PC-9 (cell line): ENCODE measurements around the gene RALGAPA2. TPM values are rescaled to one million over a fixed set of nuclear protein-coding genes. Genes with fewer than 3 reads are reported as not detected.

Experiments used
- BruUV-seq: library from RNA; stranded (reverse); fragments of 400-500 nt; replicated peaks from 2 replicates; lab custom pipeline; 2021; lab: Mats Ljungman, UMichigan
- CTCF ChIA-PET: fragments of 300-600 bp; sonication (Branson Sonifier 250); formaldehyde crosslinking; loops from one replicate; lab custom pipeline; 2022; ENCODE audit warnings: antibody characterized with exemption; lab: Charles Lee
- POLR2A ChIA-PET: fragments of 300-600 bp; sonication (Branson Sonifier 250); formaldehyde crosslinking; loops from one replicate; lab custom pipeline; 2022; ENCODE audit warnings: antibody characterized with exemption; ENCODE audit not compliant: unreplicated experiment; lab: Charles Lee
- DNase-seq, 2 experiments: peaks; one replicate each; pipeline versions ENCODE4 v3.0.0 to v3.0.0-alpha.2; 2015 to 2022; ENCODE audit warnings: mixed read lengths in 1 of 2
- H2AFZ ChIP-seq: fragments of 200-600 bp; sonication (generic); 2 replicates; pipeline ENCODE4 v1.8.1; 2017; ENCODE audit warnings: antibody characterized with exemption
- H3F3A ChIP-seq: fragments of 200-600 bp; sonication (generic); 2 replicates; pipeline ENCODE4 v1.8.1; 2017; ENCODE audit warnings: antibody characterized with exemption, mild to moderate bottlenecking, low read depth; ENCODE audit not compliant: insufficient read depth
- H3K27ac ChIP-seq: fragments of 200-600 bp; sonication (generic); 2 replicates; pipeline ENCODE4 v1.6.1; 2016; ENCODE audit warnings: mixed run types
- H3K27me3 ChIP-seq: fragments of 200-600 bp; sonication (generic); 2 replicates; pipeline ENCODE4 v1.6.1; 2016; ENCODE audit warnings: low read depth, mixed run types; ENCODE audit not compliant: insufficient read depth
- H3K36me3 ChIP-seq: fragments of 200-600 bp; sonication (generic); 2 replicates; pipeline ENCODE4 v1.6.1; 2016; ENCODE audit warnings: low read depth, mixed run types
- H3K4me1 ChIP-seq: fragments of 200-600 bp; sonication (generic); replicated peaks from 2 replicates; pipeline ENCODE4 v1.6.1; 2016; ENCODE audit warnings: mixed run types; ENCODE audit not compliant: insufficient read depth
- H3K4me2 ChIP-seq: fragments of 200-600 bp; sonication (generic); 2 replicates; pipeline ENCODE4 v1.6.1; 2017; ENCODE audit warnings: mixed run types
- H3K4me3 ChIP-seq: fragments of 200-600 bp; sonication (generic); 2 replicates; pipeline ENCODE4 v1.6.1; 2016; ENCODE audit warnings: mixed run types
- H3K79me2 ChIP-seq: fragments of 200-600 bp; sonication (generic); 2 replicates; pipeline ENCODE4 v1.6.1; 2017; ENCODE audit warnings: low read depth, mixed run types
- H3K9me2 ChIP-seq: fragments of 200-600 bp; sonication (generic); 2 replicates; pipeline ENCODE4 v1.8.1; 2017; ENCODE audit warnings: mild to moderate bottlenecking; ENCODE audit not compliant: insufficient read depth
- H3K9me3 ChIP-seq: fragments of 200-600 bp; sonication (generic); 2 replicates; pipeline ENCODE4 v1.8.1; 2016; ENCODE audit warnings: low read depth; ENCODE audit not compliant: insufficient read depth
- H4K20me1 ChIP-seq: fragments of 200-600 bp; sonication (generic); 2 replicates; pipeline ENCODE4 v1.8.1; 2017; ENCODE audit not compliant: insufficient read depth
- EZH2 ChIP-seq: fragments of 200-600 bp; sonication (generic); IDR thresholded peaks from 2 replicates; pipeline ENCODE4 v1.8.0; 2017; ENCODE audit warnings: antibody characterized with exemption, low read depth
- intact Hi-C: fragments of 100-400 bp; cut with micrococcal nuclease; formaldehyde crosslinking; loops from one replicate; pipeline ENCODE4 v1.10.0; 2022; ENCODE audit not compliant: unreplicated experiment
- total RNA-seq: library from RNA; stranded (reverse); gene quantifications from 2 replicates; pipeline ENCODE4 v1.2.3, GENCODE V29; 2021
- TF ChIP-seq, protein P1 (sequence below): fragments of 200-600 bp; sonication (generic); conservative IDR thresholded peaks from 2 replicates; pipeline ENCODE4 v1.6.1; 2017; ENCODE audit warnings: mixed run types, antibody characterized with exemption, mild to moderate bottlenecking, moderate library complexity

Gene RALGAPA2
- total RNA-seq, 1 experiment from 2014 or later = 28.7 TPM

DNA sequence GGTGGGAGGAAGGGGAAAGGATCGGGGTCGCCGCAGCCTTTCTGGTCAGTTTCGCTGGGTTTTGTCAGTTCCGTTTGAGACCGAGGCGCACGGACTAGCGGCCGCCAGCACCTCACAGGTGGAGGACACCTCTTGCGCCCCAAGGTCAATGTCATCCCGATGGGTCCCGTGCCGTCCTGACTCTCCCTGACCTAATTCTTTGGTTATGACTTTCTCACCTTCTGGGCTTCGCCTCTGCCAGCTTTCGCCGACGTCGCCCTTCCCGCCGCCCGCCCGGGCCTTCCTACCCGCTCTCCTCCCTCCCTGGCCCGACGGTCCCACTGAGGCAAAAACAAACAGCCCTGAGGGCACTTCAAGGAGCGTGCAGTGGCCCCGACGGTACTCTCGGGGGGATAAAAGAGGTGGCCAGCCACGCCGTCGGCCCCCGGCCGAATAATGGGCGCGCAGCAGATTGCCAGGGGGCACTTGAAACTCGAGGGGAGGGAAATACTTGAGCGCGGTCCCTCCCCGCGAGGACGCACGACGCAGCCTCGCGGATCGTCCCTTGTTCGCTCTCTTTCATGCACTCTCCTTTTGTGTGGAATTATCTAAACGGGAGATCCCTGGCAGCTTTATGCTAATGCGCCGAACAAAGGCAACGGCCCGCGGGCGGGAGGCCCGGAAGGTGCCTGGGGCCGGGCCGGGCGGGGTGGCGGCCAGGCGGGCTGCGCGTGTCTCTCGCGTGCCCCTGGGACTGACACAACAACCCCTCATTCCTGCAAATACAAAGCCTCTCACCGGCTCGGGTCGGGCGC is 348.4 kb downstream of the RALGAPA2 start:
- Histone ChIP-seq H3K27ac (no peak overlapping the region), H3K4me3 (no peak overlapping the region), H3K9me2 (no peaks in the 10 kb centered on the region), H3K27me3 (peaks cover 12% of the 10 kb centered on the region), H3K4me1 (no peaks in the 10 kb centered on the region), H3K79me2 (no peaks in the 10 kb centered on the region), H3F3A (no peaks in the 10 kb centered on the region), H4K20me1 (no peaks in the 10 kb centered on the region), H2AFZ (no peak overlapping the region), H3K4me2 (no peak overlapping the region), H3K9me3 (no peaks in the 10 kb centered on the region), H3K36me3 (no peaks in the 10 kb centered on the region)
- DNase-seq = no peak
- no TSS peak for BruUV-seq
- ChIA-PET CTCF (no interaction called here), POLR2A (no interaction called here)
- TF ChIP-seq, protein P1, sequence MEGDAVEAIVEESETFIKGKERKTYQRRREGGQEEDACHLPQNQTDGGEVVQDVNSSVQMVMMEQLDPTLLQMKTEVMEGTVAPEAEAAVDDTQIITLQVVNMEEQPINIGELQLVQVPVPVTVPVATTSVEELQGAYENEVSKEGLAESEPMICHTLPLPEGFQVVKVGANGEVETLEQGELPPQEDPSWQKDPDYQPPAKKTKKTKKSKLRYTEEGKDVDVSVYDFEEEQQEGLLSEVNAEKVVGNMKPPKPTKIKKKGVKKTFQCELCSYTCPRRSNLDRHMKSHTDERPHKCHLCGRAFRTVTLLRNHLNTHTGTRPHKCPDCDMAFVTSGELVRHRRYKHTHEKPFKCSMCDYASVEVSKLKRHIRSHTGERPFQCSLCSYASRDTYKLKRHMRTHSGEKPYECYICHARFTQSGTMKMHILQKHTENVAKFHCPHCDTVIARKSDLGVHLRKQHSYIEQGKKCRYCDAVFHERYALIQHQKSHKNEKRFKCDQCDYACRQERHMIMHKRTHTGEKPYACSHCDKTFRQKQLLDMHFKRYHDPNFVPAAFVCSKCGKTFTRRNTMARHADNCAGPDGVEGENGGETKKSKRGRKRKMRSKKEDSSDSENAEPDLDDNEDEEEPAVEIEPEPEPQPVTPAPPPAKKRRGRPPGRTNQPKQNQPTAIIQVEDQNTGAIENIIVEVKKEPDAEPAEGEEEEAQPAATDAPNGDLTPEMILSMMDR = no peak
- no peak for TF ChIP-seq EZH2
- intact Hi-C loops = no loop called here

DNA sequence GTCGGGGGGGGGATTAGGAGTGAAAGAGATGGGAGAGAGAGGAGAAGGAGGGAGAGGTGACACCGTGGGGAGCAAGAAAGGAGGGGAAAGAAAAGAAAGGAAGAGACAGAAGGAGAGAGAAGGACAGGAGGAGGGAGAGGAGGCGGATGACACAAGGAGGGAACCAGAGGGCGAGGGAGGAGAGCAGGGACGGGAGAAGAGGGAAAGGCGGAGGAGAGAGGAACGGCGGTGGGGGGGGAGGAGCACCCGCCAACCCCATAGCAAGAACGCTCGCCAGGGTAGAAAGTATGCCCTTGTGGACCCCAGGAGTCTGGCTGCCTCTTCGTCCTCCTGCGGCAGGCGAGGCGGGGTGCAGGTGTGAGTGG is 349.0 kb downstream of the RALGAPA2 start:
- Histone ChIP-seq H4K20me1 (no peaks in the 10 kb centered on the region), H3K9me2 (no peaks in the 10 kb centered on the region), H2AFZ (no peak overlapping the region), H3K79me2 (no peaks in the 10 kb centered on the region), H3K4me3 (no peak overlapping the region), H3K27me3 (peaks cover 12% of the 10 kb centered on the region), H3F3A (no peaks in the 10 kb centered on the region), H3K9me3 (no peaks in the 10 kb centered on the region), H3K4me1 (no peaks in the 10 kb centered on the region), H3K4me2 (no peak overlapping the region), H3K36me3 (no peaks in the 10 kb centered on the region), H3K27ac (no peak overlapping the region)
- intact Hi-C loops = no loop called here
- DNase-seq = no peak
- BruUV-seq = no TSS peak
- CTCF ChIA-PET = no interaction called here
- TF ChIP-seq, protein P1 = no peak
- no peak for TF ChIP-seq EZH2
- POLR2A ChIA-PET = no interaction called here

DNA sequence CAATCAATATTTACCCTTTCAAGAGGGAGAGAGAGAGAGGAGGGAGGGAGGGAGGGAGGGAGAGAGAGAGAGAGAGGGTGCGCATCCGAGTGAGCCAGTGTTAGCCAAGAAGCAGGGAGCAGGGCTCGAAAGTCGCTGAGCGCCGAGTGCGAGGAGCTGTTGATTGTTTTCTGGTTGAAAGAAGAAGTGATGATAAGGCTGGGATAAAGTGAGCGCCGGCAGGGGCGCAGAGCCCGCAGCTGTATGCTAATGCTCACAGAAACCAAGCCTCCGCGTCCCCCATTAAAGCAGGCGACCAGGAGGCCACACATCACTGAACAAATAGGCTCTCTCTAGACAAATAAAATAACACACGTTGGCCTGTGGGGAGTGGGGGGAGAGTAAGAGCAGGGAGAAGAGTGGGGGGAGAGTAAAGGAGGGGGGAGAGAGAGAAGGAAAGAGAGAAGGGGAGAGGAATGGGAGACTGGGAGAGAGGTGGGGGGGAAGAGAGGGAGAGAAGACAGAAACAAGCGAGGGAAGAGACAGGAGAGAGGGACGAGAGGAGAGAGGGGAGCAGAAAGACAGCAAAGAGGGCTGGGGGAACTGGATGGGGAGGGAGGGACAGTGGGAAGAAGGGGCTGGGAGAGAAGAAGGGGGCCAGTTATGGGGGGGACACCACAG is 349.5 kb downstream of the RALGAPA2 start:
- H3K27me3 ChIP-seq = peaks cover 12% of the 10 kb centered on the region
- no peaks in the 10 kb centered on the region for H3K9me3 ChIP-seq
- ChIA-PET POLR2A (no interaction called here), CTCF (no interaction called here)
- H3K79me2 ChIP-seq = no peaks in the 10 kb centered on the region
- no peak overlapping the region for H3K4me3 ChIP-seq
- DNase-seq = no peak
- TF ChIP-seq EZH2 = no peak
- TF ChIP-seq, protein P1 = no peak
- H3K9me2 ChIP-seq = no peaks in the 10 kb centered on the region
- H3K4me2 ChIP-seq = no peak overlapping the region
- no peaks in the 10 kb centered on the region for H3F3A ChIP-seq
- H2AFZ ChIP-seq = no peak overlapping the region
- no peak overlapping the region for H3K27ac ChIP-seq
- BruUV-seq = no TSS peak
- intact Hi-C loops = no loop called here
- H3K36me3 ChIP-seq = no peaks in the 10 kb centered on the region
- H4K20me1 ChIP-seq = no peaks in the 10 kb centered on the region
- H3K4me1 ChIP-seq = no peaks in the 10 kb centered on the region
